Measurements from ENCODE around the gene CZIB. TPM values are rescaled to one million over a fixed set of nuclear protein-coding genes. Genes with fewer than 3 reads are reported as not detected.

CZIB gene
- total RNA-seq, 1 experiment from 2014 or later, result 57.2 TPM

- intact Hi-C loops (cut with micrococcal nuclease; ENCODE audit: unreplicated experiment) (no loop called here), in situ Hi-C loops (cut with HindIII; ENCODE audit: low pct_unique_long_range_greater_than_20kb, low sequenced_read_pairs) (no loop called here)
- no peaks in the 10 kb centered on the region for H3K9me3 ChIP-seq (ENCODE audit: control insufficient read depth, insufficient read depth, low read depth, low read length)
- ChIA-PET POLR2A (no interaction called here), CTCF (no interaction called here)
- no peak for DNase-seq (ENCODE audit: low read depth, low spot score)
- TF ChIP-seq TCF7L2 (IDR thresholded peaks at IDR 0.05; ENCODE audit: low read depth, low read length) (no peak), SIN3A (IDR thresholded peaks at IDR 0.05; ENCODE audit: borderline replicate concordance, insufficient read depth, low read depth, low read length) (no peak), REST (IDR thresholded peaks at IDR 0.05; ENCODE audit: insufficient read depth in 1 of 2, low read depth in 2 of 2, low read length in 1 of 2) (no peak), CTCF (IDR thresholded peaks at IDR 0.05) (no peak), POLR2AphosphoS5 (IDR thresholded peaks at IDR 0.05; ENCODE audit: low read depth, low read length) (no peak)
- TSS peak; percentile 99 for BruUV-seq (replicated peaks)
- H3K4me3 ChIP-seq (ENCODE audit: low read depth in 2 of 2, low read length in 2 of 2), result peak overlapping the region; percentile 69 to 70
- no peaks in the 10 kb centered on the region for H3K27me3 ChIP-seq (ENCODE audit: control insufficient read depth, insufficient read depth, low read length)
- H3K27ac ChIP-seq (ENCODE audit: low read length), result peak overlapping the region; percentile 92
- no peak for ATAC-seq
- H3K36me3 ChIP-seq (ENCODE audit: control insufficient read depth, insufficient read depth, low read length), result no peaks in the 10 kb centered on the region
- peaks cover 14% of the 10 kb centered on the region for H3K4me1 ChIP-seq (ENCODE audit: control insufficient read depth, insufficient read depth, low read length)
These were observed 490 bp upstream of the CZIB start for GRCh38 chr1:53220962-53221286.

DNA sequence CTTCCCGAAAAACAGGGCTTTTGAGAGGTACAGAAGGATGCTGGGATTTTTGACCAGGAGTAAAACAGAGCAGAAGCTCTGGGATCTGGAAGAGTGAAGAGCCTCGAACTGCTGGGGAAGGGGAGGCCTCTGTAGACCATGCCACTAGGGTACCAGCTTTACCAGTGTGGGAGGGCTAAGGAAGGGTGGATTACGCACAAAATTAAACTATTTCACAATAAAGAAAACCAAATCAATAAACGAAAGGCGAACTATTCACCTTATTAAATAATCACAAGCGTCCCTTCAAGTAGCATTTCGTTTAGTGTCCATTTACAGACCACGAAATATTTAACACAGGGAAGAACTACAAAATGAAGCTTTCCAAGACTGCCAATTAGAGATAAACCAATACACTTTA, 723 bp downstream of the CZIB start:
- H3K27ac ChIP-seq (ENCODE audit: low read length), result peak overlapping the region; percentile 92
- no peaks in the 10 kb centered on the region for H3K36me3 ChIP-seq (ENCODE audit: control insufficient read depth, insufficient read depth, low read length)
- ATAC-seq (no peak), DNase-seq (ENCODE audit: low read depth, low spot score) (no peak)
- TF ChIP-seq SIN3A (IDR thresholded peaks at IDR 0.05; ENCODE audit: borderline replicate concordance, insufficient read depth, low read depth, low read length) (no peak), TCF7L2 (IDR thresholded peaks at IDR 0.05; ENCODE audit: low read depth, low read length) (no peak), REST (IDR thresholded peaks at IDR 0.05; ENCODE audit: insufficient read depth in 1 of 2, low read depth in 2 of 2, low read length in 1 of 2) (no peak), POLR2AphosphoS5 (IDR thresholded peaks at IDR 0.05; ENCODE audit: low read depth, low read length) (no peak), CTCF (IDR thresholded peaks at IDR 0.05) (no peak)
- H3K9me3 ChIP-seq (ENCODE audit: control insufficient read depth, insufficient read depth, low read depth, low read length), result no peaks in the 10 kb centered on the region
- TSS peak; percentile 86 for BruUV-seq (replicated peaks)
- intact Hi-C loops (cut with micrococcal nuclease; ENCODE audit: unreplicated experiment), result no loop called here
- H3K4me1 ChIP-seq (ENCODE audit: control insufficient read depth, insufficient read depth, low read length), result peaks cover 14% of the 10 kb centered on the region
- H3K27me3 ChIP-seq (ENCODE audit: control insufficient read depth, insufficient read depth, low read length), result no peaks in the 10 kb centered on the region
- ChIA-PET CTCF (interaction anchor here (0.6 kb wide), 1 partner anchor 166 kb away, joined by 3 read pairs; no protein-coding TSS in a partner anchor), POLR2A (interaction anchor here (0.6 to 0.8 kb wide), 2 partner anchors 8 to 98 kb away, joined by 4 read pairs; no protein-coding TSS in a partner anchor)
- in situ Hi-C loops (cut with HindIII; ENCODE audit: low pct_unique_long_range_greater_than_20kb, low sequenced_read_pairs), result no loop called here
- peak overlapping the region; percentile 69 to 70 for H3K4me3 ChIP-seq (ENCODE audit: low read depth in 2 of 2, low read length in 2 of 2)
